ENCODE results near the gene LOC101059915.

- TF ChIP-seq POLR2AphosphoS5 (IDR thresholded peaks at IDR 0.05) (no peak), CTCF (IDR thresholded peaks at IDR 0.05) (no peak)
Measured at GRCh38 chrX:71637253-71637618, 30.1 kb upstream of the LOC101059915 start.
